Spleen (tissue), 7 donors: ENCODE measurements around the gene USP10.

ENCODE experiments used
- POLR2A ChIP-seq, 3 donors: fragments of 450-650 bp; IDR thresholded peaks; one replicate each; pipeline ENCODE4 v1.5.1; 2017; ENCODE audit warnings: antibody characterized with exemption in 3 of 3, mild to moderate bottlenecking in 1 of 3
- POLR2AphosphoS5 ChIP-seq, 3 donors: sonication (generic); formaldehyde crosslinking; IDR thresholded peaks; one replicate each; pipeline ENCODE4 v1.5.1; 2017; ENCODE audit warnings: antibody characterized with exemption in 3 of 3
- TF ChIP-seq, protein P1 (sequence below), 11 experiments: fragments of 200-600 bp in 7 of 11; fragments of 450-650 bp in 4 of 11; sonication (generic) in 4 of 11; IDR thresholded peaks in 8 of 11; conservative IDR thresholded peaks in 3 of 11; 1 replicate in 7 of 11; 2 replicates in 4 of 11; pipeline versions ENCODE4 v1.4.0 to v1.8.0; 2016 to 2021; ENCODE audit warnings: antibody characterized with exemption in 11 of 11, inconsistent platforms in 4 of 11, mild to moderate bottlenecking in 1 of 11
- donor health status: DM: no; HTN: no; CAD: no; lungs with moderate emphysema.
- donor health status: DM: no; HTN: no; CAD: no.
- donor health status: DM: no; HTN: no; CAD: no.

DNA sequence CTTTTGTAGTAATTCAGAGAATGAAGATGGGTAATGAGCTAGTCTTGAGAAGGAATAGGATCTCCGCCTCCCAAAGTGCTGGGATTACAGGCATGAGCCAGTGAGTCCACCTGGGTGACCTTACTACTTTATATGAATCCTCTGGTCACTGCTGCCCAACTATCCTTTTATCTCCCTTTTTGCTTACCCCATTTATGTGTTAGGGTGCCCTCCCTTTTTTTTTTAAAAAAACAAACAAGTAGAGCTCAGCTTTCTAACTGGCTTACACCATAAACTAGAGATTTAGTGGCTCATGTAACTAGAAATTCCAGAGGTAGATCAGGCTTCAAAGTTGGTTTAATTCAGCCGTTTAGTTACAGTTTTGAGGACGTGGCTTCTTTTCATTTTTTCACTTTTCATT, 15.6 kb downstream of the USP10 start:
- TF ChIP-seq POLR2A (IDR thresholded peaks at IDR 0.05) (no peak), POLR2AphosphoS5 (IDR thresholded peaks at IDR 0.05) (no peak)
- TF ChIP-seq, protein P1, sequence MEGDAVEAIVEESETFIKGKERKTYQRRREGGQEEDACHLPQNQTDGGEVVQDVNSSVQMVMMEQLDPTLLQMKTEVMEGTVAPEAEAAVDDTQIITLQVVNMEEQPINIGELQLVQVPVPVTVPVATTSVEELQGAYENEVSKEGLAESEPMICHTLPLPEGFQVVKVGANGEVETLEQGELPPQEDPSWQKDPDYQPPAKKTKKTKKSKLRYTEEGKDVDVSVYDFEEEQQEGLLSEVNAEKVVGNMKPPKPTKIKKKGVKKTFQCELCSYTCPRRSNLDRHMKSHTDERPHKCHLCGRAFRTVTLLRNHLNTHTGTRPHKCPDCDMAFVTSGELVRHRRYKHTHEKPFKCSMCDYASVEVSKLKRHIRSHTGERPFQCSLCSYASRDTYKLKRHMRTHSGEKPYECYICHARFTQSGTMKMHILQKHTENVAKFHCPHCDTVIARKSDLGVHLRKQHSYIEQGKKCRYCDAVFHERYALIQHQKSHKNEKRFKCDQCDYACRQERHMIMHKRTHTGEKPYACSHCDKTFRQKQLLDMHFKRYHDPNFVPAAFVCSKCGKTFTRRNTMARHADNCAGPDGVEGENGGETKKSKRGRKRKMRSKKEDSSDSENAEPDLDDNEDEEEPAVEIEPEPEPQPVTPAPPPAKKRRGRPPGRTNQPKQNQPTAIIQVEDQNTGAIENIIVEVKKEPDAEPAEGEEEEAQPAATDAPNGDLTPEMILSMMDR (IDR thresholded peaks at IDR 0.05 in 8 of 11, conservative IDR thresholded peaks at IDR 0.05 in 3 of 11): no peak
